A673 (cell line): ENCODE measurements around the gene STAB1. TPM values are rescaled to one million over a fixed set of nuclear protein-coding genes. Genes with fewer than 3 reads are reported as not detected.

Experiments used
- BruUV-seq: library from RNA; stranded (reverse); fragments of 400-500 nt; replicated peaks from 2 replicates; lab custom pipeline; 2021; lab: Mats Ljungman, UMichigan
- CTCF ChIA-PET: fragments of 300-600 bp; sonication (Branson Sonifier 250); formaldehyde crosslinking; loops from one replicate; lab custom pipeline; 2022; ENCODE audit warnings: antibody characterized with exemption; lab: Charles Lee
- POLR2A ChIA-PET: fragments of 300-600 bp; sonication (Branson Sonifier 250); formaldehyde crosslinking; loops from one replicate; lab custom pipeline; 2022; ENCODE audit warnings: antibody characterized with exemption; ENCODE audit not compliant: low non-redundant PET; lab: Charles Lee
- DNase-seq: peaks from one replicate; pipeline ENCODE4 v3.0.0-alpha.2; 2015; ENCODE audit warnings: low spot score
- H3K27ac ChIP-seq: fragments of 200-600 bp; sonication (generic); 2 replicates; pipeline ENCODE4 v1.5.1; 2016; ENCODE audit warnings: mixed run types, low read depth, mild to moderate bottlenecking, mixed read lengths, antibody characterized with exemption, low read length; ENCODE audit not compliant: poor library complexity, severe bottlenecking
- H3K27me3 ChIP-seq: fragments of 200-600 bp; sonication (generic); replicated peaks from 2 replicates; pipeline ENCODE4 v1.6.1; 2017; ENCODE audit warnings: mixed run types, low read depth, mild to moderate bottlenecking, mixed read lengths, antibody characterized with exemption, low read length; ENCODE audit not compliant: insufficient read depth, poor library complexity
- H3K36me3 ChIP-seq: fragments of 200-600 bp; sonication (generic); 2 replicates; pipeline ENCODE4 v1.6.1; 2016; ENCODE audit warnings: mixed run types, mild to moderate bottlenecking, mixed read lengths, antibody characterized with exemption, low read length; ENCODE audit not compliant: insufficient read depth, poor library complexity, severe bottlenecking
- H3K4me1 ChIP-seq: fragments of 200-600 bp; sonication (generic); 2 replicates; pipeline ENCODE4 v1.6.1; 2017; ENCODE audit warnings: mixed run types, mild to moderate bottlenecking, mixed read lengths, antibody characterized with exemption, low read length; ENCODE audit not compliant: insufficient read depth, poor library complexity, severe bottlenecking
- H3K4me3 ChIP-seq: fragments of 200-600 bp; sonication (generic); 2 replicates; pipeline ENCODE4 v1.5.1; 2016; ENCODE audit warnings: low read depth, mixed run types, mild to moderate bottlenecking, mixed read lengths, low read length; ENCODE audit not compliant: poor library complexity, severe bottlenecking
- H3K9me3 ChIP-seq: fragments of 200-600 bp; sonication (generic); 2 replicates; pipeline ENCODE4 v1.6.1; 2016; ENCODE audit warnings: mixed run types, low read depth, mild to moderate bottlenecking, mixed read lengths, antibody characterized with exemption, low read length; ENCODE audit not compliant: poor library complexity, severe bottlenecking
- CTCF ChIP-seq: fragments of 300-800, 200-600 bp; sonication (generic); conservative IDR thresholded peaks from 2 replicates; pipeline ENCODE4 v1.5.1; 2017; ENCODE audit warnings: low read depth, mild to moderate bottlenecking, antibody characterized with exemption, low read length, moderate library complexity, mixed read lengths
- EZH2 ChIP-seq: fragments of 200-600 bp; sonication (generic); IDR thresholded peaks from 2 replicates; pipeline ENCODE4 v1.6.1; 2017; ENCODE audit warnings: borderline replicate concordance, low read depth, mild to moderate bottlenecking, mixed read lengths, antibody characterized with exemption, low read length; ENCODE audit not compliant: poor library complexity, severe bottlenecking
- intact Hi-C: fragments of 100-400 bp; cut with micrococcal nuclease; formaldehyde crosslinking; loops from one replicate; pipeline ENCODE4 v1.10.0; 2022; ENCODE audit not compliant: unreplicated experiment
- total RNA-seq: library from RNA; stranded (reverse); gene quantifications from 2 replicates; pipeline ENCODE4 v1.2.3, GENCODE V29; 2021

STAB1 gene
- total RNA-seq, 1 experiment from 2014 or later: 0.41 TPM

GRCh38 chr3:52479877-52480575, 15.1 kb upstream of the STAB1 start:
- no peaks in the 10 kb centered on the region for H3K27me3 ChIP-seq
- H3K9me3 ChIP-seq: no peaks in the 10 kb centered on the region
- H3K36me3 ChIP-seq: no peaks in the 10 kb centered on the region
- ChIA-PET CTCF (no interaction called here), POLR2A (no interaction called here)
- no peak for DNase-seq
- BruUV-seq: no TSS peak
- H3K27ac ChIP-seq: no peak overlapping the region
- no peak for TF ChIP-seq CTCF
- TF ChIP-seq EZH2: no peak
- no peaks in the 10 kb centered on the region for H3K4me1 ChIP-seq
- intact Hi-C loops: no loop called here
- H3K4me3 ChIP-seq: no peak overlapping the region

- ChIA-PET CTCF (no interaction called here), POLR2A (no interaction called here)
- H3K4me1 ChIP-seq: no peaks in the 10 kb centered on the region
- H3K36me3 ChIP-seq: no peaks in the 10 kb centered on the region
- intact Hi-C loops: no loop called here
- TF ChIP-seq EZH2 (no peak), CTCF (no peak)
- no peak overlapping the region for H3K4me3 ChIP-seq
- H3K27me3 ChIP-seq: no peaks in the 10 kb centered on the region
- H3K27ac ChIP-seq: no peak overlapping the region
- no peaks in the 10 kb centered on the region for H3K9me3 ChIP-seq
- no TSS peak for BruUV-seq
- DNase-seq: no peak
Observed at GRCh38 chr3:52480768-52481715, 14.1 kb upstream of the STAB1 start.

GRCh38 chr3:52481819-52482521, 13.2 kb upstream of the STAB1 start:
- Histone ChIP-seq H3K27me3 (no peaks in the 10 kb centered on the region), H3K4me1 (no peaks in the 10 kb centered on the region), H3K9me3 (no peaks in the 10 kb centered on the region), H3K4me3 (no peak overlapping the region), H3K27ac (no peak overlapping the region), H3K36me3 (no peaks in the 10 kb centered on the region)
- BruUV-seq: no TSS peak
- ChIA-PET CTCF (no interaction called here), POLR2A (no interaction called here)
- intact Hi-C loops: no loop called here
- DNase-seq: peak; percentile 4
- TF ChIP-seq EZH2 (no peak), CTCF (peak; percentile 50)
